Spleen (tissue), 7 donors: ENCODE measurements around the gene AP1G2.

ENCODE experiments used
- CTCF ChIP-seq, 11 experiments: fragments of 200-600 bp in 7 of 11; fragments of 450-650 bp in 4 of 11; sonication (generic) in 4 of 11; IDR thresholded peaks in 8 of 11; conservative IDR thresholded peaks in 3 of 11; 1 replicate in 7 of 11; 2 replicates in 4 of 11; pipeline versions ENCODE4 v1.4.0 to v1.8.0; 2016 to 2021; ENCODE audit warnings: antibody characterized with exemption in 11 of 11, inconsistent platforms in 4 of 11, mild to moderate bottlenecking in 1 of 11
- POLR2AphosphoS5 ChIP-seq, 3 donors: sonication (generic); formaldehyde crosslinking; IDR thresholded peaks; one replicate each; pipeline ENCODE4 v1.5.1; 2017; ENCODE audit warnings: antibody characterized with exemption in 3 of 3
- donor health status: DM: no; HTN: no; CAD: no; lungs with moderate emphysema.
- donor health status: DM: no; HTN: no; CAD: no.
- donor health status: DM: no; HTN: no; CAD: no.

- TF ChIP-seq CTCF (IDR thresholded peaks at IDR 0.05 in 8 of 11, conservative IDR thresholded peaks at IDR 0.05 in 3 of 11) (no peak), POLR2AphosphoS5 (IDR thresholded peaks at IDR 0.05) (no peak)
Observed at GRCh38 chr14:23518709-23519108, 48.9 kb downstream of the AP1G2 start.
